PC-9 (cell line): ENCODE data around the gene PKNOX2.

Experiments used
- CTCF ChIP-seq: fragments of 200-600 bp; sonication (generic); conservative IDR thresholded peaks from 2 replicates; pipeline ENCODE4 v1.6.1; 2017; ENCODE audit warnings: mixed run types, antibody characterized with exemption, mild to moderate bottlenecking, moderate library complexity
- EZH2 ChIP-seq: fragments of 200-600 bp; sonication (generic); IDR thresholded peaks from 2 replicates; pipeline ENCODE4 v1.8.0; 2017; ENCODE audit warnings: antibody characterized with exemption, low read depth

GRCh38 chr11:125180413-125181305 is 16.1 kb downstream of the PKNOX2 start:
- TF ChIP-seq CTCF (no peak), EZH2 (no peak)
